ENCODE data around the gene CTNNAL1.

CTNNAL1 gene

GRCh38 chr9:109026306-109026705 lies 13.0 kb upstream of the CTNNAL1 start:
- no peak for TF ChIP-seq CEBPB (IDR thresholded peaks at IDR 0.05)
- TF ChIP-seq TCF12 (IDR thresholded peaks at IDR 0.05; ENCODE audit: low read depth), result no peak
- no peak for TF ChIP-seq EGR1 (IDR thresholded peaks at IDR 0.05)
- TF ChIP-seq YY1 (IDR thresholded peaks at IDR 0.05; ENCODE audit: low read depth), result no peak
- TF ChIP-seq FOXM1 (IDR thresholded peaks at IDR 0.05; ENCODE audit: borderline replicate concordance, low read depth), result no peak
- TF ChIP-seq NFIC (IDR thresholded peaks at IDR 0.05), result no peak
- TF ChIP-seq, protein P1, sequence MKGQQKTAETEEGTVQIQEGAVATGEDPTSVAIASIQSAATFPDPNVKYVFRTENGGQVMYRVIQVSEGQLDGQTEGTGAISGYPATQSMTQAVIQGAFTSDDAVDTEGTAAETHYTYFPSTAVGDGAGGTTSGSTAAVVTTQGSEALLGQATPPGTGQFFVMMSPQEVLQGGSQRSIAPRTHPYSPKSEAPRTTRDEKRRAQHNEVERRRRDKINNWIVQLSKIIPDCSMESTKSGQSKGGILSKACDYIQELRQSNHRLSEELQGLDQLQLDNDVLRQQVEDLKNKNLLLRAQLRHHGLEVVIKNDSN (IDR thresholded peaks at IDR 0.05), result no peak
- TF ChIP-seq TEAD4 (IDR thresholded peaks at IDR 0.05), result no peak
- TF ChIP-seq, protein P2, sequence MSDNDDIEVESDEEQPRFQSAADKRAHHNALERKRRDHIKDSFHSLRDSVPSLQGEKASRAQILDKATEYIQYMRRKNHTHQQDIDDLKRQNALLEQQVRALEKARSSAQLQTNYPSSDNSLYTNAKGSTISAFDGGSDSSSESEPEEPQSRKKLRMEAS (IDR thresholded peaks at IDR 0.05), result no peak
- TF ChIP-seq, protein P3, sequence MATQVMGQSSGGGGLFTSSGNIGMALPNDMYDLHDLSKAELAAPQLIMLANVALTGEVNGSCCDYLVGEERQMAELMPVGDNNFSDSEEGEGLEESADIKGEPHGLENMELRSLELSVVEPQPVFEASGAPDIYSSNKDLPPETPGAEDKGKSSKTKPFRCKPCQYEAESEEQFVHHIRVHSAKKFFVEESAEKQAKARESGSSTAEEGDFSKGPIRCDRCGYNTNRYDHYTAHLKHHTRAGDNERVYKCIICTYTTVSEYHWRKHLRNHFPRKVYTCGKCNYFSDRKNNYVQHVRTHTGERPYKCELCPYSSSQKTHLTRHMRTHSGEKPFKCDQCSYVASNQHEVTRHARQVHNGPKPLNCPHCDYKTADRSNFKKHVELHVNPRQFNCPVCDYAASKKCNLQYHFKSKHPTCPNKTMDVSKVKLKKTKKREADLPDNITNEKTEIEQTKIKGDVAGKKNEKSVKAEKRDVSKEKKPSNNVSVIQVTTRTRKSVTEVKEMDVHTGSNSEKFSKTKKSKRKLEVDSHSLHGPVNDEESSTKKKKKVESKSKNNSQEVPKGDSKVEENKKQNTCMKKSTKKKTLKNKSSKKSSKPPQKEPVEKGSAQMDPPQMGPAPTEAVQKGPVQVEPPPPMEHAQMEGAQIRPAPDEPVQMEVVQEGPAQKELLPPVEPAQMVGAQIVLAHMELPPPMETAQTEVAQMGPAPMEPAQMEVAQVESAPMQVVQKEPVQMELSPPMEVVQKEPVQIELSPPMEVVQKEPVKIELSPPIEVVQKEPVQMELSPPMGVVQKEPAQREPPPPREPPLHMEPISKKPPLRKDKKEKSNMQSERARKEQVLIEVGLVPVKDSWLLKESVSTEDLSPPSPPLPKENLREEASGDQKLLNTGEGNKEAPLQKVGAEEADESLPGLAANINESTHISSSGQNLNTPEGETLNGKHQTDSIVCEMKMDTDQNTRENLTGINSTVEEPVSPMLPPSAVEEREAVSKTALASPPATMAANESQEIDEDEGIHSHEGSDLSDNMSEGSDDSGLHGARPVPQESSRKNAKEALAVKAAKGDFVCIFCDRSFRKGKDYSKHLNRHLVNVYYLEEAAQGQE (IDR thresholded peaks at IDR 0.05; ENCODE audit: low read depth), result no peak
- TF ChIP-seq CREB1 (IDR thresholded peaks at IDR 0.05; ENCODE audit: low read depth), result no peak

GRCh38 chr9:109022873-109023272 lies 9.6 kb upstream of the CTNNAL1 start:
- TF ChIP-seq EP300 (IDR thresholded peaks at IDR 0.05; ENCODE audit: borderline replicate concordance) (no peak), CEBPB (IDR thresholded peaks at IDR 0.05) (no peak), CREB1 (IDR thresholded peaks at IDR 0.05; ENCODE audit: low read depth) (no peak), TEAD4 (IDR thresholded peaks at IDR 0.05) (no peak)

- TF ChIP-seq EGR1 (IDR thresholded peaks at IDR 0.05) (no peak), FOXM1 (IDR thresholded peaks at IDR 0.05; ENCODE audit: borderline replicate concordance, low read depth) (no peak), NFIC (IDR thresholded peaks at IDR 0.05) (no peak), CEBPB (IDR thresholded peaks at IDR 0.05) (peak; percentile 40; the same call in 1 of the 2 replicates)
- TF ChIP-seq, protein P1 (IDR thresholded peaks at IDR 0.05), result no peak
Measured at GRCh38 chr9:109020581-109021511, 7.5 kb upstream of the CTNNAL1 start.

DNA sequence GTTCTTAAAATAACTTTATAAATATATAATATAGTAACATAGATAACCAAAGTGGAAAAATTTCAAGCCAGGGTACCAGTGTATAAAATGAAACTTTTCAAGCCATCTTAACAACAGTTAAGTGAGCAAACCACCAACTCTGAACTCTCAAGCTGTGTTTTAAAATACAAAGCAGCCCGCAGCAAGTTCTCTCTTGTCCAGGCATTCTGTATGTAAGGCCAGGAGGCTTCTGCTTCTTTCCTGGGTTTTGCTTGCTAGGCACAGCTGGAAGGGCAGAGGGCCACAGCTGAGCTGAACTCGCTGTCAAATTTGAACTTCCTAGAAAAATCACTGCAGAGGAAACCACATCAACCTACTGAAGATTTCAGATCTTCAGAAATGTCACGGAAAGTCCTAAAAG lies 6.8 kb upstream of the CTNNAL1 start:
- no peak for TF ChIP-seq YY1 (IDR thresholded peaks at IDR 0.05; ENCODE audit: low read depth)
- TF ChIP-seq, protein P3 (IDR thresholded peaks at IDR 0.05; ENCODE audit: low read depth), result no peak

DNA sequence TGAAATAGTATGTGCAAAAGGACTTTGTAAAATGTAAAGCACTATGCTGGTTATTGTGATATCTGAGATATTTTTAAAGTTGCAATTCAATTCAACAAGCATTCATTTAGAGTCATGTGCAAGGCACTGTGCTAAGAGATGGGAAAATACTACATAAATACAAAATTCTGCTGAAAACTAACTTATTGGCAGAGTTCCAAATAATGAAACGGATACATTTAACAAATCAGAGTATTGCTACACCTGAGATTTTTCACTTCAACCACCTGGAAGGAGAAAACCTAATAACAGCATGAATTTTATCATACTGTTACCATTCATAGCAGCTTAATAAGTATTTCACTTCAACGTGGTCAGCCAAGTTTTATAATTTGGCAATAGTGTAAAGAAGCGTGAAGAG lies 6.1 kb upstream of the CTNNAL1 start:
- TF ChIP-seq NFIC (IDR thresholded peaks at IDR 0.05) (peak; percentile 25; the same call in 1 of the 2 replicates), EP300 (IDR thresholded peaks at IDR 0.05; ENCODE audit: borderline replicate concordance) (no peak)

DNA sequence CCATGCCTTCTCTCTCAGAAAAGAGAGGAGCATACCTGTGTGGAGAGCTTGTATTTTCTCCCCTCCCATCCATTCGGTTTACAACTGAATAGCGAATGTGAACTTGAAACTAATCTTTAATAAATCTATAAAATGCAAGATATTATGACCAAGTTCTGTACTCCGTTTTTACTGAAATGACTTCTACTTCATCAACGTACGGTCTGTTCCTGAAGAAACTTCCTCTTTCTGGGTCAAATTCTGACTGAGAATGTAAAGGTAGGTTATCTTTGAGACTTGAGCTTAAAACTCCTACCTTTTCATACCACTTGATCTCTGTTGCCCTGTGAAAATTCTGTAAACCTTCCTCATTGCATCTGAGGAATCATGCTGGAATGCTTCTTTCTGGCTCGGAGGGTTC lies 4.2 kb upstream of the CTNNAL1 start:
- TF ChIP-seq FOXM1 (IDR thresholded peaks at IDR 0.05; ENCODE audit: borderline replicate concordance, low read depth) (no peak), NFIC (IDR thresholded peaks at IDR 0.05) (no peak), CREB1 (IDR thresholded peaks at IDR 0.05; ENCODE audit: low read depth) (no peak), CEBPB (IDR thresholded peaks at IDR 0.05) (no peak), RAD21 (IDR thresholded peaks at IDR 0.05; ENCODE audit: low read depth) (no peak), TAF1 (IDR thresholded peaks at IDR 0.05; ENCODE audit: low read depth) (no peak)
- TF ChIP-seq, protein P2 (IDR thresholded peaks at IDR 0.05), result no peak

DNA sequence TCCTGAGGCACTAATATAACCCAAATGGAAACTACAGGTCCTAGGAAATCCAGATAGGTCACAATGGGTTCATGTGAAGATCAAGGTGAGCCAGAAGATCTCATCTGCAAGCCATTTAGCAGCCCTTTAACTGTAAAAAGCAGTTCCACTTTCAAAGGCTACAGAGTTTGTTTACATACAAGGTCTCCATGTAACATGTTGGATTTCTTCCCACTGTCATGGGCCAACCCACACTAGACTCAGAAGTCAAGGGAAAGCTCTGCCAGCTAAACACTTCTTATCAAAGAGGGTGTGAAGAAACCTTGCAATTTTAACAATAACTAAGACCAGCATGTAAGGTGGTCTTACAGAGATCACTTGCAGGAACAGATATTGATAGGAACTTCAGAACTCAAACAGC lies 3.8 kb upstream of the CTNNAL1 start:
- peak; percentile 37; the same call in 1 of the 2 replicates for TF ChIP-seq TEAD4 (IDR thresholded peaks at IDR 0.05)
- TF ChIP-seq ZBTB7A (IDR thresholded peaks at IDR 0.05; ENCODE audit: low read depth), result no peak

Measured in Ishikawa (cell line).